NCI-H1694 treated with DMSO at 0.1 percent for 48 hours (cell line): ENCODE results near the gene RPS6KC1.
"Not testable (repeated sequence)": the region's sequence is repeated elsewhere in the genome, so short reads cannot be mapped to it uniquely, and the experiment has no call there.

Source experiments
- DNase-seq: peaks from one replicate; lab custom pipeline; 2025; lab: John Stamatoyannopoulos, UW

RPS6KC1 gene

GRCh38 chr1:213054733-213055591 lies 3.9 kb downstream of the RPS6KC1 start:
- DNase-seq, result no peak

- DNase-seq, result no peak
Measured at GRCh38 chr1:213055767-213056166, 4.7 kb downstream of the RPS6KC1 start.

- DNase-seq, result no peak
Measured at GRCh38 chr1:213057264-213058059, 6.4 kb downstream of the RPS6KC1 start.

- DNase-seq, result no peak
Measured at GRCh38 chr1:213060836-213061235, 9.8 kb downstream of the RPS6KC1 start.

GRCh38 chr1:213061263-213061662 lies 10.2 kb downstream of the RPS6KC1 start:
- DNase-seq, result no peak

- DNase-seq, result no peak
Measured at GRCh38 chr1:213065800-213066199, 14.8 kb downstream of the RPS6KC1 start.

- DNase-seq, result no peak
Measured at GRCh38 chr1:213066363-213066762, 15.3 kb downstream of the RPS6KC1 start.

GRCh38 chr1:213067352-213067751 lies 16.3 kb downstream of the RPS6KC1 start:
- no peak for DNase-seq

- DNase-seq, result no peak
Measured at GRCh38 chr1:213070406-213070805, 19.4 kb downstream of the RPS6KC1 start.

- DNase-seq, result no peak
Measured at GRCh38 chr1:213075725-213076124, 24.7 kb downstream of the RPS6KC1 start.

GRCh38 chr1:213082420-213083111 lies 31.5 kb downstream of the RPS6KC1 start:
- DNase-seq, result no peak

- no peak for DNase-seq
Measured at GRCh38 chr1:213083112-213083445, 32.0 kb downstream of the RPS6KC1 start.

- DNase-seq, result no peak
Measured at GRCh38 chr1:213087911-213088310, 36.9 kb downstream of the RPS6KC1 start.

- DNase-seq, result no peak
Measured at GRCh38 chr1:213089924-213090677, 39.1 kb downstream of the RPS6KC1 start.

- DNase-seq, result no peak
Measured at GRCh38 chr1:213094446-213094845, 43.4 kb downstream of the RPS6KC1 start.

GRCh38 chr1:213095467-213095866 lies 44.4 kb downstream of the RPS6KC1 start:
- no peak for DNase-seq

- DNase-seq, result no peak
Measured at GRCh38 chr1:213099682-213100399, 48.8 kb downstream of the RPS6KC1 start.

GRCh38 chr1:213100565-213100964 lies 49.5 kb downstream of the RPS6KC1 start:
- DNase-seq, result not testable (repeated sequence)

GRCh38 chr1:213103377-213104306 lies 52.6 kb downstream of the RPS6KC1 start:
- DNase-seq, result no peak

GRCh38 chr1:213104604-213105003 lies 53.6 kb downstream of the RPS6KC1 start:
- no peak for DNase-seq
